ENCODE results near the gene TMEM184B.

The TMEM184B gene

GRCh38 chr22:38176170-38176741, 96.6 kb downstream of the TMEM184B start:
- peak; percentile 91 for DNase-seq (ENCODE audit: low read depth)
- no peak overlapping the region for H3K4me3 ChIP-seq (ENCODE audit: low read length)
- no peak for TF ChIP-seq CTCF (conservative IDR thresholded peaks at IDR 0.05; ENCODE audit: low read depth, low read length)

GRCh38 chr22:38175206-38176118, 97.3 kb downstream of the TMEM184B start:
- no peak for TF ChIP-seq CTCF (conservative IDR thresholded peaks at IDR 0.05; ENCODE audit: low read depth, low read length)
- DNase-seq (ENCODE audit: low read depth): no peak
- H3K4me3 ChIP-seq (ENCODE audit: low read length): no peak overlapping the region

- no peak for TF ChIP-seq CTCF (conservative IDR thresholded peaks at IDR 0.05; ENCODE audit: low read depth, low read length)
- H3K4me3 ChIP-seq (ENCODE audit: low read length): no peak overlapping the region
- no peak for DNase-seq (ENCODE audit: low read depth)
Measured at GRCh38 chr22:38174626-38175025, 98.2 kb downstream of the TMEM184B start.

- no peak overlapping the region for H3K4me3 ChIP-seq (ENCODE audit: low read length)
- TF ChIP-seq CTCF (conservative IDR thresholded peaks at IDR 0.05; ENCODE audit: low read depth, low read length): no peak
- no peak for DNase-seq (ENCODE audit: low read depth)
Measured at GRCh38 chr22:38173641-38173906, 99.2 kb downstream of the TMEM184B start.

GRCh38 chr22:38172832-38173640, 99.8 kb downstream of the TMEM184B start:
- H3K4me3 ChIP-seq (ENCODE audit: low read length): no peak overlapping the region
- DNase-seq (ENCODE audit: low read depth): no peak
- no peak for TF ChIP-seq CTCF (conservative IDR thresholded peaks at IDR 0.05; ENCODE audit: low read depth, low read length)

GRCh38 chr22:38171927-38172831, 100.6 kb downstream of the TMEM184B start:
- no peak for TF ChIP-seq CTCF (conservative IDR thresholded peaks at IDR 0.05; ENCODE audit: low read depth, low read length)
- no peak overlapping the region for H3K4me3 ChIP-seq (ENCODE audit: low read length)
- no peak for DNase-seq (ENCODE audit: low read depth)

Data from retinal pigment epithelial cell (primary cell).